ENCODE data around the gene DUSP2. TPM values are rescaled to one million over a fixed set of nuclear protein-coding genes. Genes with fewer than 3 reads are reported as not detected.

Gene DUSP2
- polyA plus RNA-seq, 1 experiment, result 0.94 TPM

- H3K27me3 ChIP-seq (ENCODE audit: control insufficient read depth, insufficient read depth, low read length), result peaks cover 64% of the 10 kb centered on the region
- POLR2A ChIA-PET, result no interaction called here
- H3K4me3 ChIP-seq (ENCODE audit: low read depth, low read length), result no peak overlapping the region
- TF ChIP-seq CTCF (IDR thresholded peaks at IDR 0.05; ENCODE audit: low read depth, low read length), result no peak
- peaks cover 9% of the 10 kb centered on the region for H3K9me3 ChIP-seq (ENCODE audit: control insufficient read depth, insufficient read depth, low read length)
- H3K27ac ChIP-seq (ENCODE audit: low read depth, low read length), result no peak overlapping the region
- CTCF ChIA-PET, result interaction anchor here (1.2 kb wide), 1 partner anchor 92 kb away, joined by 5 read pairs; no protein-coding TSS in a partner anchor
- DNase-seq (ENCODE audit: low read depth, low spot score), result no peak
Observed at GRCh38 chr2:96114903-96115581, 30.2 kb downstream of the DUSP2 start.

- DNase-seq (ENCODE audit: low read depth, low spot score), result no peak
- Histone ChIP-seq H3K9me3 (ENCODE audit: control insufficient read depth, insufficient read depth, low read length) (peaks cover 9% of the 10 kb centered on the region), H3K27me3 (ENCODE audit: control insufficient read depth, insufficient read depth, low read length) (peaks cover 61% of the 10 kb centered on the region), H3K4me3 (ENCODE audit: low read depth, low read length) (no peak overlapping the region), H3K27ac (ENCODE audit: low read depth, low read length) (no peak overlapping the region)
- no peak for TF ChIP-seq CTCF (IDR thresholded peaks at IDR 0.05; ENCODE audit: low read depth, low read length)
- ChIA-PET CTCF (interaction anchor here (1.2 kb wide), 1 partner anchor 92 kb away, joined by 3 read pairs; no protein-coding TSS in a partner anchor), POLR2A (no interaction called here)
Observed at GRCh38 chr2:96114546-96114902, 30.7 kb downstream of the DUSP2 start.

- DNase-seq (ENCODE audit: low read depth, low spot score), result no peak
- peaks cover 9% of the 10 kb centered on the region for H3K9me3 ChIP-seq (ENCODE audit: control insufficient read depth, insufficient read depth, low read length)
- CTCF ChIA-PET, result interaction anchor here (0.9 to 1.2 kb wide), 2 partner anchors 91 to 121 kb away, joined by 3 to 4 read pairs; no protein-coding TSS in a partner anchor
- no peak overlapping the region for H3K27ac ChIP-seq (ENCODE audit: low read depth, low read length)
- H3K4me3 ChIP-seq (ENCODE audit: low read depth, low read length), result no peak overlapping the region
- H3K27me3 ChIP-seq (ENCODE audit: control insufficient read depth, insufficient read depth, low read length), result peaks cover 62% of the 10 kb centered on the region
- POLR2A ChIA-PET, result no interaction called here
- TF ChIP-seq CTCF (IDR thresholded peaks at IDR 0.05; ENCODE audit: low read depth, low read length), result no peak
Observed at GRCh38 chr2:96113951-96114350, 31.3 kb downstream of the DUSP2 start.

GRCh38 chr2:96113367-96113677, 31.9 kb downstream of the DUSP2 start:
- H3K9me3 ChIP-seq (ENCODE audit: control insufficient read depth, insufficient read depth, low read length), result peaks cover 9% of the 10 kb centered on the region
- H3K27ac ChIP-seq (ENCODE audit: low read depth, low read length), result no peak overlapping the region
- ChIA-PET CTCF (interaction anchor here (0.9 to 1.2 kb wide), 3 partner anchors 62 to 121 kb away, joined by 3 to 4 read pairs (median 3); no protein-coding TSS in a partner anchor), POLR2A (no interaction called here)
- no peak for DNase-seq (ENCODE audit: low read depth, low spot score)
- H3K27me3 ChIP-seq (ENCODE audit: control insufficient read depth, insufficient read depth, low read length), result peaks cover 60% of the 10 kb centered on the region
- no peak for TF ChIP-seq CTCF (IDR thresholded peaks at IDR 0.05; ENCODE audit: low read depth, low read length)
- H3K4me3 ChIP-seq (ENCODE audit: low read depth, low read length), result no peak overlapping the region

- Histone ChIP-seq H3K27ac (ENCODE audit: low read depth, low read length) (no peak overlapping the region), H3K9me3 (ENCODE audit: control insufficient read depth, insufficient read depth, low read length) (peaks cover 9% of the 10 kb centered on the region), H3K4me3 (ENCODE audit: low read depth, low read length) (no peak overlapping the region), H3K27me3 (ENCODE audit: control insufficient read depth, insufficient read depth, low read length) (peaks cover 55% of the 10 kb centered on the region)
- POLR2A ChIA-PET, result interaction anchor here (0.7 kb wide), 1 partner anchor 119 kb away, joined by 5 read pairs; no protein-coding TSS in a partner anchor
- CTCF ChIA-PET, result interaction anchor here (0.6 to 1.1 kb wide), 2 partner anchors 38 to 63 kb away, joined by 3 to 5 read pairs; no protein-coding TSS in a partner anchor
- DNase-seq (ENCODE audit: low read depth, low spot score), result no peak
- no peak for TF ChIP-seq CTCF (IDR thresholded peaks at IDR 0.05; ENCODE audit: low read depth, low read length)
Observed at GRCh38 chr2:96112501-96113366, 32.5 kb downstream of the DUSP2 start.
